AG08395 (cell line): ENCODE results near the gene RFX8.
"Not testable (repeated sequence)": the region's sequence is repeated elsewhere in the genome, so short reads cannot be mapped to it uniquely, and the experiment has no call there.

Experiments
- DNase-seq: peaks from one replicate; pipeline ENCODE4 v3.0.0; 2012; ENCODE audit warnings: mixed read lengths, low spot score

Gene RFX8

GRCh38 chr2:101486258-101486701 is 11.4 kb upstream of the RFX8 start:
- no peak for DNase-seq

DNA sequence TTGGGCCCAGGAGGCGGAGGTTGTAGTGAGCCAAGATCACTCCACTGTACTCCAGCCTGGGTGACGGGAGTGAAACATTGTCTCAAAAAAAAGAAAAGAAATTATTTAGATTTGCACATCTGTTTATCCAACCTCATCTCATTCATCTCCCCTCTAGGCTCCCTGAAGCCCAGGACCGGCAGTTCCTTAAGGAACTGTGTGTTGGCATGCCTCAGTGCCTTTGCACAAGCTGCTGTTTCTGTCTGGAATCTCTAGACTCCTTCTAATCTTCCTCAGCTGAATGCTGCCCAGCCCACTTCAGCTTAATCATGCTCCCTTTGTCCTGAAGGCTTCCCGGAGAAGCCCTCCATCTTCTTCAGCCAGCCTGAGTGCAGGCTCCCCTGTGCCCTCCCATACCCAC is 10.9 kb upstream of the RFX8 start:
- DNase-seq: no peak

DNA sequence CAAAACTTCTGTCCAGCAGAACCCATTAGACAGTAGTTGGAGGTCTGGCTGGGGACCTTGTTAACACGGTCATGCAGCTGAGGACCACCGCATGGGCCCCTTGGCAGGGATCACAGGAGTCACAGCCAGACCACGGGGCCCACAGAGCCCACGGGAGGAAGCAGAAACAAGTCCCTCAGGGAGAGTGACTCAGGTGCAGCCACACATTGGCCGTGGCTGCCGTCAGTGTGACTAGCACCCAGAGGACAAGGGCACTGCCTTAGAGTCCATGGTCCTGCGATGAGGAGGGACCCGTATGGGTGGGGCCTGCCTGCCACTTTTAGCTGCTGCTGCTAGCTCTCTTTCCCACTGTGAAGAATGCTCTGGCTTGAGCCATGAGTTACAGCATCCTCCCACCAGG is 5.9 kb upstream of the RFX8 start:
- DNase-seq: no peak

GRCh38 chr2:101479810-101480209 is 4.9 kb upstream of the RFX8 start:
- no peak for DNase-seq

GRCh38 chr2:101479328-101479727 is 4.4 kb upstream of the RFX8 start:
- DNase-seq: no peak

GRCh38 chr2:101478181-101479001 is 3.5 kb upstream of the RFX8 start:
- no peak for DNase-seq

DNA sequence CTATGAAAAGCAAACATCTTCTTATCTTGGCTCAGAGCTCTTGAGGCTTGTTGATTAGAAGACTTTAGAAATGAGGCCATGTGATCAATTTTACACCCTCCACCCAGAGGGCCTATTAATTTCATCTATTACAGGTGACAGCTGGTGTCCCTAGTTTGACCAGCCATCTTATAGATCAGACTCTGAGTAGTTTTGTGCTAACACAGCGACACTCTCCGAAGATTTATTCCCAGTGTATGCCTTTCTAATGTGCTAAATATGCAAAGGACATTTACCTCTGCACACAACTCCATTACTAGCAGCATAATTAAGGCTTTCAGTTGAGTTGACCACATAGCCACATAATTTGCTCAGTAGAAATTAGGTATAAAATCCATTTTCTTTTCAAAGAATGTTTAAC is 2.6 kb upstream of the RFX8 start:
- DNase-seq: no peak

GRCh38 chr2:101476605-101477208 is 1.8 kb upstream of the RFX8 start:
- DNase-seq: no peak

- DNase-seq: peak; percentile 65
These were observed 806 bp downstream of the RFX8 start for GRCh38 chr2:101473911-101474701.

- peak; percentile 26 for DNase-seq
These were observed 1.4 kb downstream of the RFX8 start for GRCh38 chr2:101473591-101473910.

- no peak for DNase-seq
These were observed 5.0 kb downstream of the RFX8 start for GRCh38 chr2:101469863-101470262.

- DNase-seq: no peak
These were observed 7.6 kb downstream of the RFX8 start for GRCh38 chr2:101467306-101467705.

DNA sequence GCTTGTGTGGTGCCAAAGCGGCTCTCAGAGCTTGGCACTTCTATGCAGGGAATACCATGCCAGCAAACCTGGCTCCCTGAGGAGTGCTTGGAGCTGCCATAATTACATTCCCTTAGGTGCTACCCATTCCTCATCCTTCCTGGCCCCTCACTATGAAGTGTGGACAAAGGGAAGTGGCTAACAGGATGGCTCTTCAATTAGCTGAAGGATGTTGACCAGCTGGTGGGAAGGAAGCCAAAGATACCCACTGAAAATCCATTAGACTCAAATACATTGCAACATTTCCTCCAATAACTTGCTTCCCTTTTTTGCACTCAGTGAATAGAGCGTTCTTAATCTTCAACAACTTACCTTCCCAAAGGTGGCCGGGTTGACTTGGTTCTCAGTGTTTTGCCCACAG is 8.5 kb downstream of the RFX8 start:
- DNase-seq: no peak

- no peak for DNase-seq
These were observed 10.1 kb downstream of the RFX8 start for GRCh38 chr2:101464841-101465240.

GRCh38 chr2:101463911-101464641 is 10.8 kb downstream of the RFX8 start:
- DNase-seq: peak; percentile 80

DNA sequence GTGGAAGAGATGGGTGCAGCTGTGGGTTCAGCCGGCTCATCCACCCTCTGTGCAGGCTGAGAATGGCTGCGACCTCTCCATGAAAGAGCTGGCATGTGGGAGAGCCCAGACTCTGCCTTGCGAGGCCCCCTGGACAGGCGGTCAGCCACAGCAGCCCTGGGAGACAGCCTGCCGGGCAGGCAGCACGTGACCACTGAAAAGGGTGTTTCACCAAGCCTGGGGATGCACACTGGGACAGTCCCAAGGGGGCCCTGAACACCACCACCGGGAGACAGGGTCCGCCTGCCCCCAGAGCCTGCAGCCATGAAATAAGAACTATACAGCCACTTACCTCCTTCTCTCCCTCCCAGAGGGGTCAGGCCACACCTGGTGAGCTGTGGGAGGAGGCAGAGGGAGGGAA is 11.5 kb downstream of the RFX8 start:
- DNase-seq: no peak

DNA sequence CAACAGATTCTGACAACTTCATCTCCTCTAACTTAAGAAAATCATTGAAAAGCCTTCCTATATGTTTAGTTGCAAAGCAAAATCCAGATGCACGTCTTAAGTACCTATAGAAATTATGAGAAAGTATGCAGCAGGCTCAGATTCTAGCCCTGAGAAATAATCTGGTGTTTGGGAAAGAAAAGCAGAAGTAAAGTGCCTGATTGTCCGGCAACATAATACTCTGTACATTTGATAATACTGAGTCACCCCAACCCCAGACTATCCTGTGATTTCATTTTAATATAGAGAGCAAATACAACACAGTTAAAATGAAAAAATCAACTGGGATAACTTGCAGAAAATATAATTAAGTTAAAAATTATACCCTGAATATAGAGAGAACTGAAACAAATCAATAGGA is 13.5 kb downstream of the RFX8 start:
- DNase-seq: no peak

DNA sequence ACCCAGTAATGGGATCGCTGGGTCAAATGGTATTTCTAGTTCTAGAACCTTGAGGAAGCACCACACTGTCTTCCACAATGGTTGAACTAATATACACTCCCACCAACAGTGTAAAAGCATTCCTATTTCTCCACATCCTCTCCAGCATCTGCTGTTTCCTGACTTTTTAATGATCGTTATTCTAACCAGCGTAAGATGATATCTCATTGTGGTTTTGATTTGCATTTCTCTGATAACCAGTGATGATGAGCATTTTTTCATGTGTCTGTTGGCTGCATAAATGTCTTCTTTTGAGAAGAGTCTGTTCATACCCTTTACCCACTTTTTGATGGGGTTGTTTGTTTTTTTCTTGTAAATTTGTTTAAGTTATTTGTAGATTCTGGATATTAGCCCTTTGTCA is 20.5 kb downstream of the RFX8 start:
- not testable (repeated sequence) for DNase-seq

DNA sequence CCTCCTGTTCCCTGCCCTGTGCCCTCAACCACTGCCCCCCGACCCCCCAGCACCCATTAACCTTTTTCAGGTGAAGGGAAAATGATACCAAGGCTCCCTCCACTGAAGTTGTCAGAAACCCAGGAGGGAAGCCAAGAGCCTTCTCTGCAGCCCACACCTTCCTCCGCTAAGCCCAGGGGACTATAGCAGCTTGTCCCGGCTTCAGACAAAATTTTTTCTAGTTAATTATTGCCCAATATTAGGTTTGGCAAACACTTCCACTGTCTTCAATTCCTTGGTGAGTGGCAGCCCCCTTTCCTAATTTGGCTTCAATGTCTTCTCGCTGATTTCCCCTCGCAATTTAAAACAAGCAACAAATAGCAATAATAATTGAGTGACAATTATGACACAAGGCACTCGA is 23.9 kb downstream of the RFX8 start:
- DNase-seq: no peak

GRCh38 chr2:101446869-101447268 is 28.0 kb downstream of the RFX8 start:
- peak; percentile 73 for DNase-seq

GRCh38 chr2:101442667-101443061 is 32.2 kb downstream of the RFX8 start:
- DNase-seq: no peak

- DNase-seq: peak; percentile 55
These were observed 32.8 kb downstream of the RFX8 start for GRCh38 chr2:101442042-101442666.
